ENCODE measurements around the gene DHRS7B.

Gene DHRS7B

GRCh38 chr17:21172846-21173245 lies 46.1 kb downstream of the DHRS7B start:
- TF ChIP-seq CTCF (conservative IDR thresholded peaks at IDR 0.05; ENCODE audit: low read depth, low read length), result no peak
- no peak overlapping the region for H3K4me3 ChIP-seq (ENCODE audit: low read depth, low read length)
- no peak for DNase-seq (ENCODE audit: low read depth)

- H3K4me3 ChIP-seq (ENCODE audit: low read depth, low read length), result no peak overlapping the region
- no peak for TF ChIP-seq CTCF (conservative IDR thresholded peaks at IDR 0.05; ENCODE audit: low read depth, low read length)
- DNase-seq (ENCODE audit: low read depth), result no peak
Observed at GRCh38 chr17:21173543-21173942, 46.8 kb downstream of the DHRS7B start.

- no peak for DNase-seq (ENCODE audit: low read depth)
- TF ChIP-seq CTCF (conservative IDR thresholded peaks at IDR 0.05; ENCODE audit: low read depth, low read length), result no peak
- no peak overlapping the region for H3K4me3 ChIP-seq (ENCODE audit: low read depth, low read length)
Observed at GRCh38 chr17:21174186-21174585, 47.4 kb downstream of the DHRS7B start.

- peak; percentile 35 for DNase-seq (ENCODE audit: low read depth)
- no peak for TF ChIP-seq CTCF (conservative IDR thresholded peaks at IDR 0.05; ENCODE audit: low read depth, low read length)
- H3K4me3 ChIP-seq (ENCODE audit: low read depth, low read length), result no peak overlapping the region
Observed at GRCh38 chr17:21174713-21175112, 47.9 kb downstream of the DHRS7B start.

GRCh38 chr17:21176773-21177395 lies 50.1 kb downstream of the DHRS7B start:
- no peak for TF ChIP-seq CTCF (conservative IDR thresholded peaks at IDR 0.05; ENCODE audit: low read depth, low read length)
- DNase-seq (ENCODE audit: low read depth), result no peak

GRCh38 chr17:21177401-21177800 lies 50.6 kb downstream of the DHRS7B start:
- no peak for DNase-seq (ENCODE audit: low read depth)
- TF ChIP-seq CTCF (conservative IDR thresholded peaks at IDR 0.05; ENCODE audit: low read depth, low read length), result no peak
- H3K4me3 ChIP-seq (ENCODE audit: low read depth, low read length), result no peak overlapping the region

More at GRCh38 chr17:21176773-21177395, 50.1 kb downstream of the DHRS7B start:
- H3K4me3 ChIP-seq (ENCODE audit: low read depth, low read length), result no peak overlapping the region

GRCh38 chr17:21177854-21178600 lies 51.3 kb downstream of the DHRS7B start:
- no peak for TF ChIP-seq CTCF (conservative IDR thresholded peaks at IDR 0.05; ENCODE audit: low read depth, low read length)
- H3K4me3 ChIP-seq (ENCODE audit: low read depth, low read length), result no peak overlapping the region
- DNase-seq (ENCODE audit: low read depth), result no peak
